Measurements from ENCODE around the gene PRR19.

DNA sequence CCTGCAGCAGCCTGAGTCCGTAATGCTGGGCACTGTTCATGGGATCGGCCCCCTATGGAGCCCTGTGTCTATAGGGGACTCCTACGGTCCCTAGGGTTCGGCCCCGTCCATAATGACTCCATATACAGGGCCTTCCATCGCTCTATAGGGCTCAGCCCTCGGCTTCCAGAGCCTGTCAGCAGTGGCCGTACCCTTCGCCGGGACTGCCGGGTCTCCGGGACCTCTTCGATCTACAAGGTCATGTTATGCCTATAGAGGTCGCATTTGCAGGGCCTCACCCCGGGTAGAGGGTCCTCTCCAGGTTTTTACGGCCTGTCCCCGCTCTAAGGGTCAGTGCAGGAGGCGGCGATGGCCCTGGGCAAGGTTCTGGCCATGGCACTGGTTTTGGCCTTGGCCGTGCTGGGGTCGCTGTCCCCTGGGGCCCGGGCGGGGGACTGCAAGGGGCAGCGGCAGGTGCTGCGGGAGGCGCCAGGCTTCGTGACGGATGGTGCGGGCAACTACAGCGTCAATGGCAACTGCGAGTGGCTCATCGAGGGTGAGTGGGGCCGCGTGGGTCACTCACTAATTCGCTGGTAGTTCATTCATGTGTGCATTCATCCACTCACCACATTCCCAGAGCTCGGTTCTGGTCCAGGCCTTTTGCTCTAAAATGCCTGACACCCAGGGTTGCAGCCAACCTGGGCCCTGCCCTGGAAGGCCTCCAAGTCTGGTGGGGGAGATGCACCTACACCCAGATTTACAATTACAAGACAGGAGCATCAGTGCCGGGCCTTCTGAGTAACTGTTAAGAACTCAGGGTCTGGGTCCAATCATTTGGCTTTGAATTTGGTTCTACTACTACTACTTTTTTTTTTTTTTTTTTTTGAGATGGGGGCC, 24.2 kb downstream of the PRR19 start:
- TF ChIP-seq SPI1 (IDR thresholded peaks at IDR 0.05; ENCODE audit: borderline replicate concordance, low read depth) (no peak), POLR2AphosphoS5 (IDR thresholded peaks at IDR 0.05; ENCODE audit: low read depth) (no peak; the same call in 1 of the 2 replicates)
- TF ChIP-seq, protein P1, sequence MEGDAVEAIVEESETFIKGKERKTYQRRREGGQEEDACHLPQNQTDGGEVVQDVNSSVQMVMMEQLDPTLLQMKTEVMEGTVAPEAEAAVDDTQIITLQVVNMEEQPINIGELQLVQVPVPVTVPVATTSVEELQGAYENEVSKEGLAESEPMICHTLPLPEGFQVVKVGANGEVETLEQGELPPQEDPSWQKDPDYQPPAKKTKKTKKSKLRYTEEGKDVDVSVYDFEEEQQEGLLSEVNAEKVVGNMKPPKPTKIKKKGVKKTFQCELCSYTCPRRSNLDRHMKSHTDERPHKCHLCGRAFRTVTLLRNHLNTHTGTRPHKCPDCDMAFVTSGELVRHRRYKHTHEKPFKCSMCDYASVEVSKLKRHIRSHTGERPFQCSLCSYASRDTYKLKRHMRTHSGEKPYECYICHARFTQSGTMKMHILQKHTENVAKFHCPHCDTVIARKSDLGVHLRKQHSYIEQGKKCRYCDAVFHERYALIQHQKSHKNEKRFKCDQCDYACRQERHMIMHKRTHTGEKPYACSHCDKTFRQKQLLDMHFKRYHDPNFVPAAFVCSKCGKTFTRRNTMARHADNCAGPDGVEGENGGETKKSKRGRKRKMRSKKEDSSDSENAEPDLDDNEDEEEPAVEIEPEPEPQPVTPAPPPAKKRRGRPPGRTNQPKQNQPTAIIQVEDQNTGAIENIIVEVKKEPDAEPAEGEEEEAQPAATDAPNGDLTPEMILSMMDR (IDR thresholded peaks at IDR 0.05; ENCODE audit: insufficient read depth, low read length): no peak
- TF ChIP-seq, protein P2, sequence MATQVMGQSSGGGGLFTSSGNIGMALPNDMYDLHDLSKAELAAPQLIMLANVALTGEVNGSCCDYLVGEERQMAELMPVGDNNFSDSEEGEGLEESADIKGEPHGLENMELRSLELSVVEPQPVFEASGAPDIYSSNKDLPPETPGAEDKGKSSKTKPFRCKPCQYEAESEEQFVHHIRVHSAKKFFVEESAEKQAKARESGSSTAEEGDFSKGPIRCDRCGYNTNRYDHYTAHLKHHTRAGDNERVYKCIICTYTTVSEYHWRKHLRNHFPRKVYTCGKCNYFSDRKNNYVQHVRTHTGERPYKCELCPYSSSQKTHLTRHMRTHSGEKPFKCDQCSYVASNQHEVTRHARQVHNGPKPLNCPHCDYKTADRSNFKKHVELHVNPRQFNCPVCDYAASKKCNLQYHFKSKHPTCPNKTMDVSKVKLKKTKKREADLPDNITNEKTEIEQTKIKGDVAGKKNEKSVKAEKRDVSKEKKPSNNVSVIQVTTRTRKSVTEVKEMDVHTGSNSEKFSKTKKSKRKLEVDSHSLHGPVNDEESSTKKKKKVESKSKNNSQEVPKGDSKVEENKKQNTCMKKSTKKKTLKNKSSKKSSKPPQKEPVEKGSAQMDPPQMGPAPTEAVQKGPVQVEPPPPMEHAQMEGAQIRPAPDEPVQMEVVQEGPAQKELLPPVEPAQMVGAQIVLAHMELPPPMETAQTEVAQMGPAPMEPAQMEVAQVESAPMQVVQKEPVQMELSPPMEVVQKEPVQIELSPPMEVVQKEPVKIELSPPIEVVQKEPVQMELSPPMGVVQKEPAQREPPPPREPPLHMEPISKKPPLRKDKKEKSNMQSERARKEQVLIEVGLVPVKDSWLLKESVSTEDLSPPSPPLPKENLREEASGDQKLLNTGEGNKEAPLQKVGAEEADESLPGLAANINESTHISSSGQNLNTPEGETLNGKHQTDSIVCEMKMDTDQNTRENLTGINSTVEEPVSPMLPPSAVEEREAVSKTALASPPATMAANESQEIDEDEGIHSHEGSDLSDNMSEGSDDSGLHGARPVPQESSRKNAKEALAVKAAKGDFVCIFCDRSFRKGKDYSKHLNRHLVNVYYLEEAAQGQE (IDR thresholded peaks at IDR 0.05; ENCODE audit: insufficient replicate concordance, low read depth): peak; percentile 17

All from HL-60 (cell line).